HEK293 (cell line): ENCODE results near the gene TIAM1.

Source experiments
- CTCF ChIA-PET: fragments of 350-600 bp; formaldehyde crosslinking; extraction: SDS; loops from one replicate; lab custom pipeline; 2021; ENCODE audit warnings: antibody characterized with exemption; lab: Yijun Ruan, JAX
- POLR2A ChIA-PET: fragments of 300-600 bp; formaldehyde crosslinking; extraction: SDS; loops from one replicate; lab custom pipeline; 2020; ENCODE audit warnings: antibody characterized with exemption, inconsistent platforms; lab: Yijun Ruan, JAX
- H3K27ac ChIP-seq: fragments of 200-500 bp; sonication (Bioruptor generic); 2 replicates; pipeline ENCODE4 v1.5.1; 2014; ENCODE audit warnings: low read depth, low read length, control low read depth, inconsistent platforms; ENCODE audit errors: extremely low read depth
- H3K36me3 ChIP-seq, 2 experiments: fragments of 200-500 bp in 1 of 2; sonication (Bioruptor generic) in 1 of 2; 1 replicate in 1 of 2; 2 replicates in 1 of 2; pipeline ENCODE4 v1.5.1; 2014 to 2017; ENCODE audit warnings: inconsistent platforms in 2 of 2, low read length in 2 of 2; ENCODE audit not compliant: control insufficient read depth in 2 of 2, insufficient read depth in 1 of 2
- H3K4me1 ChIP-seq: fragments of 200-500 bp; sonication (Bioruptor generic); 2 replicates; pipeline ENCODE4 v1.5.1; 2014; ENCODE audit warnings: mild to moderate bottlenecking, low read length, inconsistent platforms; ENCODE audit not compliant: control insufficient read depth, insufficient read depth
- H3K4me3 ChIP-seq: 2 replicates; pipeline ENCODE4 v1.5.1; 2011; ENCODE audit warnings: low read depth, mild to moderate bottlenecking, control low read depth, low read length, moderate library complexity
- H3K9me3 ChIP-seq: fragments of 200-500 bp; sonication (Bioruptor generic); 2 replicates; pipeline ENCODE4 v1.5.1; 2014; ENCODE audit warnings: low read depth, low read length, inconsistent platforms; ENCODE audit not compliant: control insufficient read depth, insufficient read depth
- CTCF ChIP-seq: fragments of 450-650 bp; formaldehyde crosslinking; IDR thresholded peaks from 2 replicates; pipeline ENCODE4 v1.5.1; 2016; ENCODE audit warnings: missing biosample characterization, missing genetic modification characterization
- GLI2 ChIP-seq: fragments of 450-650 bp; formaldehyde crosslinking; IDR thresholded peaks from 2 replicates; pipeline ENCODE4; 2017; ENCODE audit warnings: missing biosample characterization, missing genetic modification characterization, low read depth, borderline replicate concordance
- HIC1 ChIP-seq: fragments of 450-650 bp; formaldehyde crosslinking; IDR thresholded peaks from 2 replicates; pipeline ENCODE4 v1.5.1; 2016; ENCODE audit warnings: missing biosample characterization, missing genetic modification characterization
- HOXA7 ChIP-seq: sonication (generic); formaldehyde crosslinking; IDR thresholded peaks from 2 replicates; pipeline ENCODE4 v1.8.1; 2022; ENCODE audit warnings: missing genetic modification reagents, borderline replicate concordance
- PRDM1 ChIP-seq: fragments of 450-650 bp; formaldehyde crosslinking; IDR thresholded peaks from 2 replicates; pipeline ENCODE4; 2016; ENCODE audit warnings: missing biosample characterization, missing genetic modification characterization
- ZBTB44 ChIP-seq: fragments of 450-650 bp; IDR thresholded peaks from 2 replicates; pipeline ENCODE4 v1.5.1; 2018; ENCODE audit warnings: missing biosample characterization, mild to moderate bottlenecking, missing genetic modification characterization
- ZBTB49 ChIP-seq: fragments of 450-650 bp; formaldehyde crosslinking; IDR thresholded peaks from 2 replicates; pipeline ENCODE4 v1.5.1; 2016; ENCODE audit warnings: missing biosample characterization, missing genetic modification characterization, low read depth
- ZEB2 ChIP-seq: fragments of 450-650 bp; formaldehyde crosslinking; IDR thresholded peaks from 2 replicates; pipeline ENCODE4 v1.5.1; 2016; ENCODE audit warnings: missing biosample characterization, missing genetic modification characterization
- ZNF18 ChIP-seq: fragments of 450-650 bp; formaldehyde crosslinking; IDR thresholded peaks from 2 replicates; pipeline ENCODE4 v1.5.1; 2016; ENCODE audit warnings: missing biosample characterization, missing genetic modification characterization
- ZNF24 ChIP-seq: fragments of 450-650 bp; formaldehyde crosslinking; IDR thresholded peaks from 2 replicates; pipeline ENCODE4 v1.5.1; 2016; ENCODE audit warnings: missing biosample characterization, missing genetic modification characterization
- ZNF26 ChIP-seq: fragments of 450-650 bp; formaldehyde crosslinking; IDR thresholded peaks from 2 replicates; pipeline ENCODE4 v1.5.1; 2016; ENCODE audit warnings: missing biosample characterization, missing genetic modification characterization
- ZNF274 ChIP-seq, 2 experiments: fragments of 200-500 bp in 1 of 2; fragments of 450-650 bp in 1 of 2; sonication (Bioruptor generic) in 1 of 2; formaldehyde crosslinking in 1 of 2; IDR thresholded peaks; 2 replicates each; pipeline versions ENCODE4 v1.5.1 to v1.6.1; 2014 to 2016; ENCODE audit warnings: borderline replicate concordance in 1 of 2, inconsistent platforms in 1 of 2, low read length in 1 of 2, missing biosample characterization in 1 of 2, missing genetic modification characterization in 1 of 2
- ZNF544 ChIP-seq: fragments of 450-650 bp; formaldehyde crosslinking; IDR thresholded peaks from 2 replicates; pipeline ENCODE4 v1.5.0; 2017; ENCODE audit warnings: missing biosample characterization, missing genetic modification characterization
- ZNF626 ChIP-seq: fragments of 450-650 bp; sonication (Bioruptor Pico); formaldehyde crosslinking; IDR thresholded peaks from 2 replicates; pipeline ENCODE4 v1.5.1; 2018; ENCODE audit warnings: missing biosample characterization, missing genetic modification characterization, inconsistent platforms
- ZNF791 ChIP-seq: fragments of 450-650 bp; formaldehyde crosslinking; IDR thresholded peaks from 2 replicates; pipeline ENCODE4 v1.5.1; 2016; ENCODE audit warnings: missing biosample characterization, missing genetic modification characterization

Gene TIAM1

GRCh38 chr21:31279214-31279613 lies 64.8 kb downstream of the TIAM1 start (continued):
- TF ChIP-seq ZNF26 (tag by site-specific recombination) (no peak), ZNF18 (no peak), ZBTB49 (tag by site-specific recombination) (no peak), ZNF626 (no peak), GLI2 (tag by site-specific recombination) (no peak), HIC1 (tag by site-specific recombination) (no peak), CTCF (tag by site-specific recombination) (no peak), ZNF791 (no peak), ZNF274 (IDR thresholded peaks at IDR 0.05; ENCODE audit: low read length) (no peak), ZNF274 (tag by site-specific recombination; IDR thresholded peaks at IDR 0.05; ENCODE audit: borderline replicate concordance) (no peak), ZNF544 (no peak), ZEB2 (tag by site-specific recombination) (no peak)

- TF ChIP-seq PRDM1 (no peak), ZNF24 (tag by site-specific recombination) (no peak), ZBTB44 (tag by site-specific recombination) (no peak), HOXA7 (CRISPR knock-in tag) (no peak)
- H3K36me3 ChIP-seq, result no peaks in the 10 kb centered on the region
- peaks cover 15% of the 10 kb centered on the region for H3K4me1 ChIP-seq
- ChIA-PET POLR2A (no interaction called here), CTCF (interaction anchor here (1.0 to 1.5 kb wide), 2 partner anchors 8 to 17 kb away, joined by 3 read pairs; no protein-coding TSS in a partner anchor)
- no peaks in the 10 kb centered on the region for H3K9me3 ChIP-seq
- H3K4me3 ChIP-seq, result no peak overlapping the region
- H3K27ac ChIP-seq, result no peak overlapping the region
Observed at GRCh38 chr21:31278511-31279130, 65.4 kb downstream of the TIAM1 start.
